ENCODE results near the gene ARMH3. TPM values are rescaled to one million over a fixed set of nuclear protein-coding genes. Genes with fewer than 3 reads are reported as not detected.

The ARMH3 gene
- polyA plus RNA-seq, 1 experiment, result 18.5 TPM

DNA sequence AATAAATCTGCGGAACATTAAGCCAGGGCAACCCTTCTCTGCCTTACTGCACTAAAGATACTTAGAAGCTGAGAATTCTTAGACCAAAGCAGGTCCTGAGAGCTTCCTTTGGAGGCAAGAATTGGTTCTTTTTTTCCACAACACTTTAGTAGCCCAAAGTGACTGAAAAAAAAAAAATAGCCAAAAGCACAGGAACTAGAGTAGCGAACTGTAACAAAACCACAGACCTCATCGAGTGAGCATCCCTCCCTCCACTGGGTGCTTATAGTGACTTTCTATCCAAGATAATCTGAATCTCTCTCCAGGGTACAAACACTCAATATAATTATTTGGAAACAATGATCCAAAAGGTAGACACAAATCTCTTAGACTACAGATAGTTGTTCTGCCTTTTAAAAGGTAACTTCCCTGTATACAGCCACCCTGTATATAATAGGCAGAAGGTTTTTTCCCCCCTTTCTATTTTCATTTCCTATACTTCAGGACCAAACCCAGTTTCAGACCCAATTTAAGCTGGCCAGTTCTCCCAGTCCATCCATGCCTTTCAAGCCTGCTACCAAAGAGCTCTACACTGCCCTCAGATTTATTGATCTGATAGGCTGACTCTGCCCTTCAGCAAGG, 180.8 kb downstream of the ARMH3 start:
- ChIA-PET CTCF (interaction anchor here (1.0 to 1.2 kb wide), 5 partner anchors 12 to 136 kb away, joined by 3 to 8 read pairs (median 3); no protein-coding TSS in a partner anchor), POLR2A (no interaction called here)
- H3K27me3 ChIP-seq (ENCODE audit: control insufficient read depth, insufficient read depth, low read length), result no peaks in the 10 kb centered on the region
- TF ChIP-seq, protein P1, sequence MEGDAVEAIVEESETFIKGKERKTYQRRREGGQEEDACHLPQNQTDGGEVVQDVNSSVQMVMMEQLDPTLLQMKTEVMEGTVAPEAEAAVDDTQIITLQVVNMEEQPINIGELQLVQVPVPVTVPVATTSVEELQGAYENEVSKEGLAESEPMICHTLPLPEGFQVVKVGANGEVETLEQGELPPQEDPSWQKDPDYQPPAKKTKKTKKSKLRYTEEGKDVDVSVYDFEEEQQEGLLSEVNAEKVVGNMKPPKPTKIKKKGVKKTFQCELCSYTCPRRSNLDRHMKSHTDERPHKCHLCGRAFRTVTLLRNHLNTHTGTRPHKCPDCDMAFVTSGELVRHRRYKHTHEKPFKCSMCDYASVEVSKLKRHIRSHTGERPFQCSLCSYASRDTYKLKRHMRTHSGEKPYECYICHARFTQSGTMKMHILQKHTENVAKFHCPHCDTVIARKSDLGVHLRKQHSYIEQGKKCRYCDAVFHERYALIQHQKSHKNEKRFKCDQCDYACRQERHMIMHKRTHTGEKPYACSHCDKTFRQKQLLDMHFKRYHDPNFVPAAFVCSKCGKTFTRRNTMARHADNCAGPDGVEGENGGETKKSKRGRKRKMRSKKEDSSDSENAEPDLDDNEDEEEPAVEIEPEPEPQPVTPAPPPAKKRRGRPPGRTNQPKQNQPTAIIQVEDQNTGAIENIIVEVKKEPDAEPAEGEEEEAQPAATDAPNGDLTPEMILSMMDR (IDR thresholded peaks at IDR 0.05; ENCODE audit: insufficient read depth, low read depth, low read length), result no peak
- no peak overlapping the region for H3K4me3 ChIP-seq (ENCODE audit: low read depth, low read length)
- no peak for DNase-seq (ENCODE audit: low read depth)
- H3K36me3 ChIP-seq (ENCODE audit: control insufficient read depth, insufficient read depth, low read length), result no peaks in the 10 kb centered on the region

GRCh38 chr10:101874252-101874651, 181.7 kb downstream of the ARMH3 start:
- Histone ChIP-seq H3K36me3 (ENCODE audit: control insufficient read depth, insufficient read depth, low read length) (no peaks in the 10 kb centered on the region), H3K27me3 (ENCODE audit: control insufficient read depth, insufficient read depth, low read length) (no peaks in the 10 kb centered on the region), H3K4me3 (ENCODE audit: low read depth, low read length) (no peak overlapping the region)
- ChIA-PET POLR2A (no interaction called here), CTCF (interaction anchor here (1.0 to 1.2 kb wide), 3 partner anchors 13 to 136 kb away, joined by 3 to 5 read pairs (median 3); no protein-coding TSS in a partner anchor)
- no peak for DNase-seq (ENCODE audit: low read depth)
- TF ChIP-seq, protein P1 (IDR thresholded peaks at IDR 0.05; ENCODE audit: insufficient read depth, low read depth, low read length), result no peak

DNA sequence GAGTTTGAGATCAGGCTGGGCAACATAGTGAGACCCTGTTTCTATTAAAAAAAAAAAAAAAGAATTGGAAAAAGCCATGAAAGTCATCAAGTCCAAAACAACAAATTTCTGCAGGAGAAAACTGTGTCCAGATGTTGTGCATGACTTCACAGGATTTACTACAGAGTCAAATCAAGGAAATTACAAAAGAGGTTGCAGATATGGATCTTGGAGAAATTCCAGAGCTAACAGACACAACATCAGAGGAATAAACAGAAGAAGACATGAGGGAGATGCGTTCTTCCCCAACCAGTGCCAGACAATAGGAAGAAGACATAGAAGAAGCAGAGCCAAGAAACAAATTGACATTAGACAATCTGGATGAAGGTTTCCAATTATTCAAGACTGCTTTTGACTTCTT, 188.0 kb downstream of the ARMH3 start:
- ChIA-PET POLR2A (no interaction called here), CTCF (interaction anchor here (0.9 to 1.9 kb wide), 3 partner anchors 12 to 22 kb away, joined by 3 to 7 read pairs (median 3); no protein-coding TSS in a partner anchor)
- H3K36me3 ChIP-seq (ENCODE audit: control insufficient read depth, insufficient read depth, low read length), result no peaks in the 10 kb centered on the region
- TF ChIP-seq, protein P1 (IDR thresholded peaks at IDR 0.05; ENCODE audit: insufficient read depth, low read depth, low read length), result no peak
- peak; percentile 17 for DNase-seq (ENCODE audit: low read depth)
- H3K4me3 ChIP-seq (ENCODE audit: low read depth, low read length), result no peak overlapping the region
- H3K27me3 ChIP-seq (ENCODE audit: control insufficient read depth, insufficient read depth, low read length), result no peaks in the 10 kb centered on the region

DNA sequence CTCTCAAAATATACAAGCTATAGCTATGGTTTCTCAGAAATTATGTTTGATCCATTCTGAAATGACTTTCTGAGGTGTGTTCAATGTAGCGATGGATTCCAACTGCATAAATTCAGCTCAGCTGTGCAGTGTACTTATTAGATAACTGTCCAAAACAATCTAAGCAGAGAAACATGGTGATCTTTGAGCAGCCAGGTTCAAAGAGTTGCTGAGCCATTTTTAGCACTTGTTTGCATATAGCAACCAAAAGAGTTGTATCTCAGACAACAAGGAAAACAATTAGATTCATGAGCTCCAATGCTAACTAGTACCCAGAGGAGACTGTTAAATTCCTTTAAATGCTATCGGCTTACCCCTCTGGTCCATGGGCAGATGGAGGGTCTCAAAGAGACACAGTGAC, 196.4 kb downstream of the ARMH3 start:
- Histone ChIP-seq H3K27me3 (ENCODE audit: control insufficient read depth, insufficient read depth, low read length) (no peaks in the 10 kb centered on the region), H3K4me3 (ENCODE audit: low read depth, low read length) (no peak overlapping the region), H3K36me3 (ENCODE audit: control insufficient read depth, insufficient read depth, low read length) (no peaks in the 10 kb centered on the region)
- ChIA-PET CTCF (interaction anchor here (0.6 to 1.1 kb wide), 3 partner anchors 18 to 717 kb away, joined by 3 to 6 read pairs (median 3); no protein-coding TSS in a partner anchor), POLR2A (no interaction called here)
- TF ChIP-seq, protein P1 (IDR thresholded peaks at IDR 0.05; ENCODE audit: insufficient read depth, low read depth, low read length), result no peak
- no peak for DNase-seq (ENCODE audit: low read depth)

GRCh38 chr10:101858723-101859500, 197.1 kb downstream of the ARMH3 start:
- POLR2A ChIA-PET, result no interaction called here
- DNase-seq (ENCODE audit: low read depth), result no peak
- H3K27me3 ChIP-seq (ENCODE audit: control insufficient read depth, insufficient read depth, low read length), result no peaks in the 10 kb centered on the region
- no peak overlapping the region for H3K4me3 ChIP-seq (ENCODE audit: low read depth, low read length)
- no peaks in the 10 kb centered on the region for H3K36me3 ChIP-seq (ENCODE audit: control insufficient read depth, insufficient read depth, low read length)
- CTCF ChIA-PET, result interaction anchor here (0.6 to 4.2 kb wide), 7 partner anchors 18 to 717 kb away, joined by 3 to 32 read pairs (median 3); no protein-coding TSS in a partner anchor
- TF ChIP-seq, protein P1 (IDR thresholded peaks at IDR 0.05; ENCODE audit: insufficient read depth, low read depth, low read length), result no peak

Measured in BJ (cell line).